ENCODE results near the gene NCAPD2.

DNA sequence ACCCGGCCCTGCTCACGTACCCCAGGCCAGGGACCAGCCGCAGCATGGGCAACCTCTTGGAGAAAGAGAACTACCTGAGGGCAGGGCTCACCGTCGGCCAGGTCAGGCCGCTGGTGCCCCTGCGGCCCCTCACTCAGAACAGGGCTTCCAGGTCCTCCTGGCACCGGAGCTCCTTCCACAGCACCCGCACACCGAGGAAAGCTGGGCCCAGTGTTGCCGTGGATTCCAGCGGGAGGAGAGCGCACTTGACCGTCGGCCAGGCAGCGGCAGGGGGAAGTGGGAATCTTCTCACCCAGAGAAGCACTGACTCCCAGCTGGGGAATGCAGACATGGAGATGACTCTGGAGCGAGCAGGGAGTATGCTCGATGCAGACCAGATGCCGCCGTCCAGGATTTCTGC is 15.5 kb upstream of the NCAPD2 start:
- TF ChIP-seq, protein P1, sequence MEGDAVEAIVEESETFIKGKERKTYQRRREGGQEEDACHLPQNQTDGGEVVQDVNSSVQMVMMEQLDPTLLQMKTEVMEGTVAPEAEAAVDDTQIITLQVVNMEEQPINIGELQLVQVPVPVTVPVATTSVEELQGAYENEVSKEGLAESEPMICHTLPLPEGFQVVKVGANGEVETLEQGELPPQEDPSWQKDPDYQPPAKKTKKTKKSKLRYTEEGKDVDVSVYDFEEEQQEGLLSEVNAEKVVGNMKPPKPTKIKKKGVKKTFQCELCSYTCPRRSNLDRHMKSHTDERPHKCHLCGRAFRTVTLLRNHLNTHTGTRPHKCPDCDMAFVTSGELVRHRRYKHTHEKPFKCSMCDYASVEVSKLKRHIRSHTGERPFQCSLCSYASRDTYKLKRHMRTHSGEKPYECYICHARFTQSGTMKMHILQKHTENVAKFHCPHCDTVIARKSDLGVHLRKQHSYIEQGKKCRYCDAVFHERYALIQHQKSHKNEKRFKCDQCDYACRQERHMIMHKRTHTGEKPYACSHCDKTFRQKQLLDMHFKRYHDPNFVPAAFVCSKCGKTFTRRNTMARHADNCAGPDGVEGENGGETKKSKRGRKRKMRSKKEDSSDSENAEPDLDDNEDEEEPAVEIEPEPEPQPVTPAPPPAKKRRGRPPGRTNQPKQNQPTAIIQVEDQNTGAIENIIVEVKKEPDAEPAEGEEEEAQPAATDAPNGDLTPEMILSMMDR (IDR thresholded peaks at IDR 0.05) = no peak
- no peak for TF ChIP-seq POLR2A (IDR thresholded peaks at IDR 0.05)
